GM18861 (cell line): ENCODE measurements around the gene KCNIP3.

ENCODE experiments used
- ATAC-seq: cut with Tn5 transposase; IDR thresholded peaks from one replicate; pipeline ENCODE4 v1.9.1; 2021; ENCODE audit not compliant: unreplicated experiment

The KCNIP3 gene

DNA sequence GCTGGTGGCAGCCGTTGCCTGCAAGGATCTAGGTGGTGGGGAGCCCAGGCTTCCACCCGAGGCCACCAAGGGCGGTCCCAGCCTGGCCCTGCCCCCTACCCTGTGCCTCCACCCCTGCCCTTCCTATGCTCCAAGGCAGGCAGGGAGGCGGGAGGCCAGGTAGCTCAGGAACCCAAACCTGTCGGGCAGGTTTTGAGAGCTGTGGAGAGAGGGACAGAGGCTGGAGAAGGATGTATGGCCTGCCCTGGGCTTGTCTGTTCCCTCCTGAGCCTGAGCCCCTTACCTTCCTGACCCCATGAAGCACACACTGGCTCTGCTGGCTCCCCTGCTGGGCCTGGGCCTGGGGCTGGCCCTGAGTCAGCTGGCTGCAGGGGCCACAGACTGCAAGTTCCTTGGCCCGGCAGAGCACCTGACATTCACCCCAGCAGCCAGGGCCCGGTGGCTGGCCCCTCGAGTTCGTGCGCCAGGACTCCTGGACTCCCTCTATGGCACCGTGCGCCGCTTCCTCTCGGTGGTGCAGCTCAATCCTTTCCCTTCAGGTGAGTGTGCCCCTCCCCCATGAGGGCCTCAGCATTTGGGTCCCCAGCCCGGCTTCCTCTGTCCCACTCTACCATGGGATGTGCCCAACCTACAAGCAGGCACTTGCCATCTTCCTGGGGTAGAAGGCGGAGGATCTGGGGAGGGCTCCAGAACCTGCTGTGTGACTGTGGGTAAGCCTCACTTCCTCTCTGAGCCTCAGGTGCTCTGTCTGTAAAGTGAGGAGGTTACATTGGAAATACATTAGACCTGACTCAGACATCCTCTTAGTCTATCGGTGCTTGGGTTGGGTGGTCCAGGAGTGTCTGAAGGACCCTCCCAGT lies 22.6 kb upstream of the KCNIP3 start, which contains the start of gene PROM2:
Gene PROM2, plus strand, starts transcription at position 159 of the 860 bp plus-strand sequence. Its CDS starts 137 bp downstream, at position 296.
- no peak for ATAC-seq

DNA sequence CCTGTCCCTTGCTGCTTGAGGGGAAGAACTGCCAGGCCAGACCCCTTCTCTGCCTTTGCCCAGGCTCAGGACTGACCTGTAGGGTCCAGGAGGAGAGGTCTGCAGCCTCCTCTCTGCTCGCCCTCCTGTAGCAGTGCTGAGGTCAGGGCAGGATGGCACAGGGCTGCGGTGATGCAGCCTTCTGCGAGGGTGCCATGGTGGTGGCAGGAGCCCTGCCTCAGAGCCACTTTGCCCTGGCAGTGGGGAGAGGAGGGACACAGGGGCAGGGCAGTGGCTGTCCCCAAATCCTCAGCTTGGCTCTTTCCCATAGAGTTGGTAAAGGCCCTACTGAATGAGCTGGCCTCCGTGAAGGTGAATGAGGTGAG lies 22.0 kb upstream of the KCNIP3 start:
- no peak for ATAC-seq

GRCh38 chr2:95275601-95276243 lies 21.4 kb upstream of the KCNIP3 start:
- no peak for ATAC-seq

GRCh38 chr2:95276244-95276887 lies 20.8 kb upstream of the KCNIP3 start:
- no peak for ATAC-seq

DNA sequence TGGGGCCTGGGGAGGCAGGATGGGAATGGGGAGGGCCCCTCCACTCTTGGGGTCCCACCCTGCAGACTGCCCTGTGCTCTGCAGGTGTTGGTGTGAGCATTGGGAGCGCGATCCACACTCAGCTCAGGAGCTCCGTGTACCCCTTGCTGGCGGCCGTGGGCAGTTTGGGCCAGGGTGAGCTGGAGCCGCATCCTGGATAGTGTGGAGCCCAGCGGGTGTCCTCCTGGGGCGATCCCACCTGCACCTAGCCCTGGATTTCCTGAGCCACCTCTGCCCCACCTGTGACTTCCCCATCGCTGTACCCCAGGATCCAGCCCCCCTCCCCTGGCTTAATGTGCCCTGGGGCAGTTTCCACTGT lies 20.3 kb upstream of the KCNIP3 start:
- ATAC-seq: no peak

- no peak for ATAC-seq
Measured at GRCh38 chr2:95277246-95277906, 19.8 kb upstream of the KCNIP3 start.

DNA sequence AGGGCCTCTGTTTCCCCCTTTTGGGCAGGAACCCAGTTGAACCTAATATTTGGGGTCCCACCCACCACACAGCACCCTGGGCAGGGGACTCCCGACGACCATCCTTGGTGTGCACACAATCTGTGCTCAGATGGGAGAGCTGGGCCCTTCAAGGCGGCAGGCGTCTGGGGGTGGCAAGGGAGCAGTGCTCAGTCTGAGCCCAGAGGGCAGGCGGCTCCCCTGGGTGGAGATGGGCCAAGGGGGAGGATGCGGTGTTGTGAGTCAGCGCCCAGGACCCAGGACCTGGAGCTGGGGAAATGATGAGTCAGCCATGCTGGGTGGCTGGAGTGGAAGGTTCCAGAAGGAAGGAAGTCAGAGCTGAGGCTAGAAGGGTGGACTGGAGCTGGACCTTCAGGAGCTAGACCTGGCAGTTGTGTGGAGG lies 19.1 kb upstream of the KCNIP3 start:
- ATAC-seq: no peak

- no peak for ATAC-seq
Measured at GRCh38 chr2:95278637-95279225, 18.4 kb upstream of the KCNIP3 start.

DNA sequence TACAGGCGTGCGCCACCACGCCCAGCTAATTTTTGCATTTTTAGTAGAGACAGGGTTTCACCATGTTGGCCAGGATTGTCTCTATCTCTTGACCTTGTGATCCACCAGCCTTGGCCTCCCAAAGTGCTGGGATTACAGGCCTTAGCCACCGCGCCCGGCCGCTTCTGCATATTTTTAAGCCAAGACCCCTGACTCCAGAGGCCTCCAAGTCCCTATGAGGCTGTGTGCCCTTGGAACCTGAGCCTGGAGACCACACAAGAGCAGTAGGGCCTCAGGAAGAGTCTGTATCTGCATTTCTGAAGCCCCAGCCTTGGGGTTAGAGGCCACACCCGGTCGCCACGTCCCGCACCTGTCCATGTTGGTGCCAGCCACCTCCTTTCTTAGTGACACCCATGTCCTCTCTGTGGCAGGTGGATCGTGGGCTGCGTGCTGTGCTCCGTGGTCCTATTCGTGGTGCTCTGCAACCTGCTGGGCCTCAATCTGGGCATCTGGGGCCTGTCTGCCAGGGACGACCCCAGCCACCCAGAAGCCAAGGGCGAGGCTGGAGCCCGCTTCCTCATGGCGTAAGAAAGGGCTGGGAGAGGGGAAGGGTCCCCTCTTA lies 17.6 kb upstream of the KCNIP3 start:
- no peak for ATAC-seq

- no peak for ATAC-seq
Measured at GRCh38 chr2:95281071-95281470, 16.1 kb upstream of the KCNIP3 start.

DNA sequence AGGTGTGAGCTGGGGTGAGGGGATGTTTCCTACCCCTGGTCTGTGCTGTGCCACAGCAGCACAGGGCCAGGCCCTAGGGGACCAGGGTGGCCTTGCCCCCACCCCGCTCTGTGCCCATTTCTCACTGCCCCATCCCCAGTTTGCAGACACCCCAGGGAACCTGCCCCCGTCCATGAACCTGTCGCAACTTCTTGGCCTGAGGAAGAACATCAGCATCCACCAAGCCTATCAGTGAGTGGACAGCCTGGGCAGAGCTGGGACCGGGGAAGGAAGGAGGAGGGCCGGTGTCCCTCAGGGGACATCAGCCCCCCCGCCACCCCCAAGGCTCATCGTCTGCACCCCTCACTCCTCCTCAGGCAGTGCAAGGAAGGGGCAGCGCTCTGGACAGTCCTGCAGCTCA lies 15.4 kb upstream of the KCNIP3 start:
- ATAC-seq: no peak

GRCh38 chr2:95282458-95282857 lies 14.7 kb upstream of the KCNIP3 start:
- no peak for ATAC-seq

DNA sequence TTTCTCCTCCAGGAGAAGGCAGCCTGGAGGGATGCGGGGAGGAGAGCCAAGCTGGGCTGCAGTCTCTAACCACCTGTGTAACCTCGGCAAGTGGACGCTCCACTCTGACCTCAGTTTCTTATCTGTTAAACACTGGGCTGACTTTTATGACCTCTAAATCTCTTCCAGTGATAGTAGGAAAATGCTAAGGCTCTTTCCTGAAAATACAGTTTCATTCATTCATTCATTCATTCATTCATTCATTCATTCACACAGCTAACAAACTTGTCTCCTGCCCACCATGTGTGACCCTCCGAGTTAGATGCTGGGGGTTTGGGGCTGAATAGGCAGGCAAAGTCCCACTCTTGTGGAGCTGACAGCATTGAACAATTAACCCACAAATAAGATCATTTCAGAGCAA lies 13.6 kb upstream of the KCNIP3 start:
- no peak for ATAC-seq

GRCh38 chr2:95284886-95285541 lies 12.1 kb upstream of the KCNIP3 start:
- ATAC-seq: no peak

- ATAC-seq: no peak
Measured at GRCh38 chr2:95285542-95285932, 11.6 kb upstream of the KCNIP3 start.

GRCh38 chr2:95287336-95287735 lies 9.8 kb upstream of the KCNIP3 start:
- no peak for ATAC-seq

- ATAC-seq: no peak
Measured at GRCh38 chr2:95287806-95288205, 9.3 kb upstream of the KCNIP3 start.

DNA sequence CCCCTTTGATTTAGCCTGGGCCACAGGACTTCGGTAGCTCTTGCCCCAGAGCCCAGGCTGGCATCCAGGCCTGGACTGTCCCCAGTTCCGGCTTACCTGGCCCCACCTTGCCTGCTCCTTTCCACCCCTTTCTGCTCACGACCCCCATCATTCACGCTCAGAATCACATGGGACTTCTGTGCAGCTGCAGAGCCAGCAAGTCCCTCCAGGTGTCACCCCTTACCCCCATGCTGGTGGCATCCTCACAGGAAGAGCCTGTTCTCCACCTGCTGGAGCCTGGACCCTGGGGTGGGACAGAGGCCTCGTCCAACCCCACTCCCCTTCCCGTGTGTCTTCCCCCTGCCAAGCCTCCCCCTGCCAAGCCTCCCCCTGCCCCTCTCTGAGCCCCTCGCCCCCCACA lies 7.9 kb upstream of the KCNIP3 start:
- ATAC-seq: no peak

GRCh38 chr2:95291222-95291621 lies 5.9 kb upstream of the KCNIP3 start:
- no peak for ATAC-seq

DNA sequence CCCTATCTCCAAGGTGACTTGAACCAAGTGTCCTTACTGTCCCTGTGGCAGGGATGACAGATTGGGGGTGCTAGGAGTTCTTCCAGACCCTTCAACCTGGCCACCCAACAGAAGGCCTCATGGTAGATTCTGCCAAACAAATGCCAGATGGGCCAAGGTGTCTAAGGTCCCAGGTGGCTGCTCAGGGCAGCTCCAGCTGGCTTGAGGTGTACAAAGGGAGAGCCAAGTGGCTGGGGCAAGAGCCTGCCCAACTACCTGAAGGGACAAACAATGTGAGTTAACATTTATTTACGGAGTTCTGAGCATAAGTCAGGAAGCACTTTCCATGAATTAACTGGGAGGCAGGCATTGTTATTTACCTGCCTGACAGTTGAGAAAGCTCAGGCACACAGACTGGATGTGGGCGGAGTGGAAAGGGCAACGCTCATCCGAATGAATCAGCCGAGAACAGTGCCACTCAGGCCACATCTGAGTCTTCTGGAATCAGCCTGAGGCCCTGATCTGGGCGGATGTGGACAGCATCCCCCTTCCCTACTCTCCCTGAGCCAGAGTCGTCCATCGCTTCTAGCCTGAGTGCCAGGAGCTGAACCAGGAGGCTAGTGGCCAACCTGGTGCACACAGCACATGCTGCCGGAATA lies 4.4 kb upstream of the KCNIP3 start:
- ATAC-seq: no peak
